Natural killer cell (primary cell): ENCODE measurements around the gene METTL25B. TPM values are rescaled to one million over a fixed set of nuclear protein-coding genes. Genes with fewer than 3 reads are reported as not detected.
A peak's percentile ranks its signal among the peaks of the same experiment; 100 is the strongest.
"Not testable (repeated sequence)": the region's sequence is repeated elsewhere in the genome, so short reads cannot be mapped to it uniquely, and the experiment has no call there.

ENCODE experiments used
- ATAC-seq, 3 donors: fragments of 150-1000 bp in 2 of 3; fragments of 200-7000 bp in 1 of 3; cut with Tn5 transposase; 1 replicate in 1 of 3; 2 replicates in 2 of 3; pipeline ENCODE4 v1.10.0; 2021; ENCODE audit warnings: mild to moderate bottlenecking in 2 of 3, moderate library complexity in 2 of 3
- DNase-seq, 2 donors: peaks; one replicate each; pipeline versions ENCODE4 v3.0.0 to v3.0.0-alpha.2; 2013 to 2021; ENCODE audit warnings: mixed read lengths in 1 of 2
- H3K27ac ChIP-seq: one replicate; pipeline ENCODE4 v1.5.1; 2013; ENCODE audit warnings: mild to moderate bottlenecking, low read length
- H3K27me3 ChIP-seq: one replicate; pipeline ENCODE4 v1.6.1; 2013; ENCODE audit warnings: low read length; ENCODE audit not compliant: control insufficient read depth, insufficient read depth
- H3K36me3 ChIP-seq: one replicate; pipeline ENCODE4 v1.6.1; 2013; ENCODE audit warnings: low read length; ENCODE audit not compliant: control insufficient read depth, insufficient read depth
- H3K4me1 ChIP-seq: one replicate; pipeline ENCODE4 v1.6.1; 2013; ENCODE audit warnings: low read length; ENCODE audit not compliant: control insufficient read depth, insufficient read depth
- H3K4me3 ChIP-seq: one replicate; pipeline ENCODE4 v1.5.1; 2013; ENCODE audit warnings: low read length
- H3K9me3 ChIP-seq: one replicate; pipeline ENCODE4 v1.6.1; 2013; ENCODE audit warnings: low read length; ENCODE audit not compliant: control insufficient read depth, insufficient read depth
- H3K27ac Mint-ChIP-seq, 2 donors: one replicate each; pipeline ENCODE4 v1.8.0; 2022; ENCODE audit warnings: mild to moderate bottlenecking in 2 of 2, mixed read lengths in 2 of 2, moderate library complexity in 1 of 2
- H3K27me3 Mint-ChIP-seq, 2 donors: one replicate each; pipeline ENCODE4 v1.8.0; 2022; ENCODE audit warnings: low read depth in 2 of 2, mixed read lengths in 2 of 2
- H3K36me3 Mint-ChIP-seq: one replicate; pipeline ENCODE4 v1.8.0; 2022; ENCODE audit warnings: mixed read lengths
- H3K4me1 Mint-ChIP-seq, 2 donors: one replicate each; pipeline ENCODE4 v1.8.0; 2022; ENCODE audit warnings: mixed read lengths in 2 of 2
- H3K4me3 Mint-ChIP-seq: one replicate; pipeline ENCODE4 v1.8.0; 2022; ENCODE audit warnings: mild to moderate bottlenecking, moderate library complexity, mixed read lengths
- H3K9me3 Mint-ChIP-seq, 2 donors: one replicate each; pipeline ENCODE4 v1.8.0; 2022; ENCODE audit warnings: mixed read lengths in 2 of 2
- CTCF ChIP-seq: fragments of 200-600 bp; IDR thresholded peaks from one replicate; pipeline ENCODE4 v1.8.0; 2022; ENCODE audit warnings: antibody characterized with exemption
- WGBS: methylation state at CpG from one replicate; pipeline ENCODE4 v1.1.7; 2013; ENCODE audit warnings: missing lambda C conversion rate; ENCODE audit not compliant: insufficient coverage; 5-methylcytosine and 5-hydroxymethylcytosine counted together
- intact Hi-C: fragments of 100-400 bp; cut with micrococcal nuclease; formaldehyde crosslinking; loops from one replicate; pipeline ENCODE4 v1.14.2; 2022
- total RNA-seq, 4 donors: library from RNA; stranded (reverse); fragments of 120-200 nt in 1 of 4; gene quantifications; one replicate each; pipeline versions ENCODE4 v1.2.3 to v1.2.4, GENCODE V29; 2013 to 2022

Gene METTL25B
- total RNA-seq, 3 donors from 2014 or later (not counting 1 experiment from before 2014, with no cell fraction given), result 23.5 to 25.3 (median 23.8) TPM

DNA sequence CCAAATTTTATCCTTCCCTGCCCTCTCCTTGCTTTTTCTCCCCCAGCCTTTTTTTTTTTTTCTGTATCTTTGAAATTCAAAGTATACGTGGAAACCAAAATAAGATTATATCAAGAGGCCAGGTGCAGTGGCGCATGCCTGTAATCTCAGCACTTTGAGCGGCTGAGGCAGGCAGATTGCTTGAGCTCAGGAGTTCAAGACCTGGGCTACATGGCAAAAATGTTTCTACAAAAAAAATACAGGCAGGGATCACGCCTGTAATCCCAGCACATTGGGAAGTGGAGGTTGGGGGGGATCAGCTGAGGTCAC lies 32.5 kb downstream of the METTL25B start:
- 84% methylated on average over 4 of the region's 4 CpGs for WGBS
- Histone ChIP-seq H3K27me3 (no peaks in the 10 kb centered on the region), H3K4me3 (no peak overlapping the region), H3K4me1 (no peaks in the 10 kb centered on the region), H3K36me3 (no peaks in the 10 kb centered on the region), H3K27ac (no peak overlapping the region), H3K9me3 (no peaks in the 10 kb centered on the region)
- Mint-ChIP-seq H3K27ac (no peak overlapping the region), H3K27me3 (no peaks in the 10 kb centered on the region), H3K9me3 (no peaks in the 10 kb centered on the region), H3K4me3 (no peak overlapping the region), H3K4me1 (no peaks in the 10 kb centered on the region), H3K36me3 (no peaks in the 10 kb centered on the region)
- DNase-seq (no peak), ATAC-seq (no peak)
- no peak for TF ChIP-seq CTCF
- intact Hi-C loops, result no loop called here

GRCh38 chr1:156765136-156765535 lies 36.9 kb downstream of the METTL25B start:
- DNase-seq, H3K27me3 ChIP-seq, H3K9me3 ChIP-seq, H3K27ac Mint-ChIP-seq, intact Hi-C loops, H3K9me3 Mint-ChIP-seq, H3K4me3 ChIP-seq, H3K4me3 Mint-ChIP-seq, H3K27me3 Mint-ChIP-seq, ATAC-seq, H3K27ac ChIP-seq, H3K36me3 Mint-ChIP-seq, H3K36me3 ChIP-seq: not testable (repeated sequence)
- WGBS, result 97% methylated on average over 15 of the region's 15 CpGs
- H3K4me1 ChIP-seq, result peaks cover 29% of the 10 kb centered on the region
- H3K4me1 Mint-ChIP-seq, result peaks cover 22% of the 10 kb centered on the region in 2 donors

DNA sequence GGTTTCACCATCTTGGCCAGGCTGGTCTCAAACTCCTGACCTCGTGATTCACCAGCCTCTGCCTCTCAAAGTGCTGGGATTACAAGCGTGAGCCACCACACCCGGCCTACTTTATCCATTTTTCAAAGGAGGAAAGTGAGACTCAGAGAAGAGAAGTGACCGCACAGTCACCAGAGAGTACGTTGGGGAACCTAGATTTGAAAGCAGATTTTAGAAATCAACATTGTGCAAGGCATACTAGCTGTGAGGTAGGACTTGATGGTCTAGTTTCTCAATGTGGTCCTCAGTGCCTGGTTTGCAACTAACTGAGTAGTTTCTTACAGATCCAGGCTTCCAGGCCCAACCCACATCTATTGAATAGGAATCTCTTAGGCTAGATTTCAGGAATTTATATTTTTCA lies 37.4 kb downstream of the METTL25B start:
- H3K4me1 ChIP-seq, result peaks cover 29% of the 10 kb centered on the region
- Mint-ChIP-seq H3K9me3 (no peaks in the 10 kb centered on the region), H3K27ac (no peak overlapping the region), H3K4me1 (peaks cover 24 to 26% of the 10 kb centered on the region in 2 donors), H3K27me3 (no peaks in the 10 kb centered on the region), H3K4me3 (no peak overlapping the region), H3K36me3 (peaks cover 2% of the 10 kb centered on the region)
- H3K36me3 ChIP-seq, result peaks cover 2% of the 10 kb centered on the region
- TF ChIP-seq CTCF, result no peak
- no peak overlapping the region for H3K4me3 ChIP-seq
- ATAC-seq (no peak), DNase-seq (no peak)
- H3K27ac ChIP-seq, result no peak overlapping the region
- intact Hi-C loops, result no loop called here
- no peaks in the 10 kb centered on the region for H3K9me3 ChIP-seq
- WGBS, result 95% methylated on average over 5 of the region's 5 CpGs
- H3K27me3 ChIP-seq, result no peaks in the 10 kb centered on the region

- 14% methylated on average over 14 of the region's 14 CpGs for WGBS
- Histone ChIP-seq H3K4me3 (peak overlapping the region; percentile 52), H3K27ac (peak overlapping the region; percentile 98), H3K9me3 (no peaks in the 10 kb centered on the region), H3K27me3 (no peaks in the 10 kb centered on the region), H3K36me3 (peaks cover 8% of the 10 kb centered on the region), H3K4me1 (peaks cover 33% of the 10 kb centered on the region)
- Mint-ChIP-seq H3K36me3 (peaks cover 6% of the 10 kb centered on the region), H3K27ac (no peak overlapping the region), H3K4me3 (no peak overlapping the region), H3K9me3 (no peaks in the 10 kb centered on the region), H3K27me3 (no peaks in the 10 kb centered on the region), H3K4me1 (peaks cover 32 to 34% of the 10 kb centered on the region in 2 donors)
- DNase-seq (no peak), ATAC-seq (no peak)
- intact Hi-C loops, result loop anchor here (1.0 kb wide), 5 partner anchors 15 to 50 kb away; partner anchors contain the start of genes HDGF, ISG20L2, METTL25B and MRPL24
- no peak for TF ChIP-seq CTCF
Measured at GRCh38 chr1:156766298-156767100, 38.2 kb downstream of the METTL25B start.
